ENCODE data around the gene BBX. TPM values are rescaled to one million over a fixed set of nuclear protein-coding genes. Genes with fewer than 3 reads are reported as not detected.

The BBX gene
- total and polyA plus RNA-seq, 2 of the 13 experiments (the other 11 are each of a cell fraction or from before 2014, with no cell fraction given) = 13.7 to 23.2 TPM

- TF ChIP-seq MYPOP (CRISPR knock-in tag; IDR thresholded peaks at IDR 0.05) (0 out of 2 replicates have a peak, but pooled peaks have one; percentile 8), SOX13 (IDR thresholded peaks at IDR 0.05) (no peak), SOX13 (CRISPR knock-in tag; conservative IDR thresholded peaks at IDR 0.05 in 1 of 2, IDR thresholded peaks at IDR 0.05 in 1 of 2) (no peak), ZNF296 (CRISPR knock-in tag; conservative IDR thresholded peaks at IDR 0.05) (no peak), SALL1 (CRISPR knock-in tag; IDR thresholded peaks at IDR 0.05) (peak; percentile 27; the same call in 1 of the 2 replicates), ZNF710 (CRISPR knock-in tag; IDR thresholded peaks at IDR 0.05; ENCODE audit: borderline replicate concordance) (peak; percentile 96), KLF16 (CRISPR knock-in tag; IDR thresholded peaks at IDR 0.05) (no peak), ZKSCAN8 (CRISPR knock-in tag; IDR thresholded peaks at IDR 0.05; ENCODE audit: borderline replicate concordance) (no peak), NR2F6 (IDR thresholded peaks at IDR 0.05) (no peak), NR2F6 (CRISPR knock-in tag; IDR thresholded peaks at IDR 0.05) (no peak), MBD4 (IDR thresholded peaks at IDR 0.05; ENCODE audit: borderline replicate concordance, low read length) (no peak), CEBPG (CRISPR knock-in tag; IDR thresholded peaks at IDR 0.05) (no peak), FOXJ3 (CRISPR knock-in tag; IDR thresholded peaks at IDR 0.05; ENCODE audit: borderline replicate concordance) (no peak), ATF4 (CRISPR knock-in tag; IDR thresholded peaks at IDR 0.05) (no peak), ZNF451 (CRISPR knock-in tag; IDR thresholded peaks at IDR 0.05) (no peak), ZNF780A (CRISPR knock-in tag; IDR thresholded peaks at IDR 0.05) (no peak), FOXA3 (CRISPR knock-in tag; IDR thresholded peaks at IDR 0.05) (0 out of 2 replicates have a peak, but pooled peaks have one; percentile 9), NR0B2 (CRISPR knock-in tag; IDR thresholded peaks at IDR 0.05) (no peak), PRMT3 (CRISPR knock-in tag; IDR thresholded peaks at IDR 0.05; ENCODE audit: borderline replicate concordance, low read depth) (no peak), ZNF607 (CRISPR knock-in tag; IDR thresholded peaks at IDR 0.05; ENCODE audit: borderline replicate concordance) (no peak), PHB2 (IDR thresholded peaks at IDR 0.05; ENCODE audit: partially characterized antibody) (no peak), GTF2F1 (IDR thresholded peaks at IDR 0.05; ENCODE audit: low read length) (no peak), ZMAT5 (CRISPR knock-in tag; IDR thresholded peaks at IDR 0.05; ENCODE audit: borderline replicate concordance, low read depth) (no peak), FOXO4 (CRISPR knock-in tag; conservative IDR thresholded peaks at IDR 0.05) (no peak), TGIF2 (CRISPR knock-in tag; IDR thresholded peaks at IDR 0.05) (no peak)
Observed at GRCh38 chr3:107523539-107524325, 970 bp downstream of the BBX start (continued).
